NCI-H1694 treated with DMSO at 0.1 percent for 48 hours (cell line): Measurements from ENCODE around the gene MACO1.
"Not testable (repeated sequence)": the region's sequence is repeated elsewhere in the genome, so short reads cannot be mapped to it uniquely, and the experiment has no call there.

ENCODE experiments used
- DNase-seq: peaks from one replicate; lab custom pipeline; 2025; lab: John Stamatoyannopoulos, UW

MACO1 gene

GRCh38 chr1:25487628-25488027 lies 56.9 kb downstream of the MACO1 start:
- no peak for DNase-seq

- no peak for DNase-seq
Observed at GRCh38 chr1:25492323-25492722, 61.6 kb downstream of the MACO1 start.

- no peak for DNase-seq
Observed at GRCh38 chr1:25494952-25495351, 64.3 kb downstream of the MACO1 start.

- DNase-seq = no peak
Observed at GRCh38 chr1:25500694-25501093, 70.0 kb downstream of the MACO1 start.

- no peak for DNase-seq
Observed at GRCh38 chr1:25501235-25502058, 70.8 kb downstream of the MACO1 start.

GRCh38 chr1:25502957-25503356 lies 72.3 kb downstream of the MACO1 start:
- no peak for DNase-seq

GRCh38 chr1:25503551-25504426 lies 73.1 kb downstream of the MACO1 start:
- DNase-seq = peak; percentile 18

GRCh38 chr1:25504706-25505595 lies 74.3 kb downstream of the MACO1 start:
- no peak for DNase-seq

- DNase-seq = no peak
Observed at GRCh38 chr1:25505656-25506385, 75.1 kb downstream of the MACO1 start.

GRCh38 chr1:25506566-25507463 lies 76.1 kb downstream of the MACO1 start:
- DNase-seq = not testable (repeated sequence)

GRCh38 chr1:25513666-25514065 lies 83.0 kb downstream of the MACO1 start:
- DNase-seq = no peak

- DNase-seq = no peak
Observed at GRCh38 chr1:25515033-25515432, 84.3 kb downstream of the MACO1 start.

- no peak for DNase-seq
Observed at GRCh38 chr1:25516686-25517085, 86.0 kb downstream of the MACO1 start.

GRCh38 chr1:25517476-25518394 lies 87.0 kb downstream of the MACO1 start:
- no peak for DNase-seq

- no peak for DNase-seq
Observed at GRCh38 chr1:25519624-25520023, 88.9 kb downstream of the MACO1 start.

GRCh38 chr1:25520446-25521061 lies 89.9 kb downstream of the MACO1 start:
- peak; percentile 49 for DNase-seq

GRCh38 chr1:25522031-25522655 lies 91.4 kb downstream of the MACO1 start:
- DNase-seq = no peak

GRCh38 chr1:25523542-25523941 lies 92.8 kb downstream of the MACO1 start:
- peak; percentile 24 for DNase-seq
